ENCODE data around the gene TMEM61. TPM values are rescaled to one million over a fixed set of nuclear protein-coding genes. Genes with fewer than 3 reads are reported as not detected.
A peak's percentile ranks its signal among the peaks of the same experiment; 100 is the strongest.
"Not testable (repeated sequence)": the region's sequence is repeated elsewhere in the genome, so short reads cannot be mapped to it uniquely, and the experiment has no call there.

Gene TMEM61
- total RNA-seq, 1 experiment from 2014 or later = not detected

GRCh38 chr1:55000110-55001085 lies 20.0 kb downstream of the TMEM61 start:
- DNase-seq (ENCODE audit: low read depth) = no peak

- DNase-seq (ENCODE audit: low read depth) = no peak
These were observed 20.9 kb downstream of the TMEM61 start for GRCh38 chr1:55001311-55001710.

GRCh38 chr1:55002686-55003085 lies 22.3 kb downstream of the TMEM61 start:
- no peak for DNase-seq (ENCODE audit: low read depth)

GRCh38 chr1:55005351-55006140 lies 25.1 kb downstream of the TMEM61 start:
- no peak for DNase-seq (ENCODE audit: low read depth)

- DNase-seq (ENCODE audit: low read depth) = no peak
These were observed 26.5 kb downstream of the TMEM61 start for GRCh38 chr1:55006931-55007330.

GRCh38 chr1:55007625-55008024 lies 27.2 kb downstream of the TMEM61 start:
- DNase-seq (ENCODE audit: low read depth) = peak; percentile 79

GRCh38 chr1:55010194-55010886 lies 29.9 kb downstream of the TMEM61 start:
- no peak for DNase-seq (ENCODE audit: low read depth)

GRCh38 chr1:55010887-55011217 lies 30.4 kb downstream of the TMEM61 start:
- DNase-seq (ENCODE audit: low read depth) = no peak

GRCh38 chr1:55012661-55013060 lies 32.2 kb downstream of the TMEM61 start:
- DNase-seq (ENCODE audit: low read depth) = no peak

- peak; percentile 60 for DNase-seq (ENCODE audit: low read depth)
These were observed 34.7 kb downstream of the TMEM61 start for GRCh38 chr1:55015123-55015522.

GRCh38 chr1:55015731-55016620 lies 35.5 kb downstream of the TMEM61 start:
- DNase-seq (ENCODE audit: low read depth) = no peak

GRCh38 chr1:55018395-55018794 lies 38.0 kb downstream of the TMEM61 start:
- DNase-seq (ENCODE audit: low read depth) = no peak

- DNase-seq (ENCODE audit: low read depth) = peak; percentile 92
These were observed 41.6 kb downstream of the TMEM61 start for GRCh38 chr1:55021942-55022546.

GRCh38 chr1:55024163-55024562 lies 43.7 kb downstream of the TMEM61 start:
- DNase-seq (ENCODE audit: low read depth) = not testable (repeated sequence)

GRCh38 chr1:55026682-55027081 lies 46.3 kb downstream of the TMEM61 start:
- not testable (repeated sequence) for DNase-seq (ENCODE audit: low read depth)

GRCh38 chr1:55031098-55031497 lies 50.7 kb downstream of the TMEM61 start:
- DNase-seq (ENCODE audit: low read depth) = not testable (repeated sequence)

GRCh38 chr1:55033265-55033614 lies 52.8 kb downstream of the TMEM61 start:
- DNase-seq (ENCODE audit: low read depth) = no peak

- DNase-seq (ENCODE audit: low read depth) = no peak
These were observed 54.2 kb downstream of the TMEM61 start for GRCh38 chr1:55034476-55035133.

- DNase-seq (ENCODE audit: low read depth) = no peak
These were observed 55.5 kb downstream of the TMEM61 start for GRCh38 chr1:55035904-55036303.
